K562 (cell line): Measurements from ENCODE around the gene SNAI1. TPM values are rescaled to one million over a fixed set of nuclear protein-coding genes. Genes with fewer than 3 reads are reported as not detected.

Experiments used
- ATAC-seq: fragments of 200-7000 bp; cut with Tn5 transposase; 3 replicates; pipeline ENCODE4 v1.9.1; 2020; ENCODE audit warnings: moderate library complexity
- BruUV-seq: library from RNA; stranded (reverse); fragments of 400-500 nt; replicated peaks from 2 replicates; lab custom pipeline; 2021; lab: Mats Ljungman, UMichigan
- CTCF ChIA-PET: fragments of 300-600 bp; formaldehyde crosslinking; extraction: SDS; loops from one replicate; lab custom pipeline; 2021; ENCODE audit warnings: low intra/inter-chr PET ratio; lab: Yijun Ruan, JAX
- POLR2A ChIA-PET: fragments of 300-600, 350-650 bp; sonication (Branson Sonifier 250); formaldehyde crosslinking; extraction: SDS; loops from one replicate; lab custom pipeline; 2021; ENCODE audit warnings: antibody characterized with exemption, inconsistent platforms; lab: Yijun Ruan, JAX
- DNase-seq, 4 experiments: peaks; one replicate each; pipeline versions ENCODE4 v3.0.0 to v3.0.0-alpha.2; 2011 to 2018; ENCODE audit warnings: low spot score in 3 of 4, mixed read lengths in 3 of 4; ENCODE audit errors: extremely low read depth in 1 of 4
- FAIRE-seq: peaks from 2 replicates; lab custom pipeline; 2011; peaks lifted over from hg19 to GRCh38; lab: Jason Lieb, UNC
- H2AFZ ChIP-seq: 2 replicates; pipeline ENCODE4 v1.6.0; 2011; ENCODE audit warnings: low read depth, low read length, control low read depth, inconsistent platforms
- H3K27ac ChIP-seq: fragments of 200-600 bp; 3 replicates; pipeline ENCODE4 v1.8.0; 2011; ENCODE audit warnings: low read depth, mild to moderate bottlenecking, control low read depth, inconsistent platforms, low read length, moderate library complexity, mixed read lengths; ENCODE audit errors: extremely low read depth
- H3K27me3 ChIP-seq, 2 experiments: fragments of 300-600 bp in 1 of 2; 2 replicates in 1 of 2; 3 replicates in 1 of 2; pipeline versions ENCODE4 v1.6.0 to v1.8.0; 2011; ENCODE audit warnings: inconsistent platforms in 2 of 2, low read length in 2 of 2, mild to moderate bottlenecking in 1 of 2, mixed read lengths in 1 of 2, moderate library complexity in 1 of 2; ENCODE audit not compliant: control insufficient read depth in 2 of 2, insufficient read depth in 2 of 2
- H3K36me3 ChIP-seq: fragments of 300-600 bp; 3 replicates; pipeline ENCODE4 v1.8.0; 2011; ENCODE audit warnings: mild to moderate bottlenecking, low read length, inconsistent platforms; ENCODE audit not compliant: control insufficient read depth, insufficient read depth
- H3K4me1 ChIP-seq, 2 experiments: fragments of 200-600 bp in 1 of 2; replicated peaks in 1 of 2; 2 replicates in 1 of 2; 3 replicates in 1 of 2; pipeline versions ENCODE4 v1.5.1 to v1.8.0; 2011; ENCODE audit warnings: inconsistent platforms in 2 of 2, low read length in 2 of 2, mild to moderate bottlenecking in 1 of 2, mixed read lengths in 1 of 2, moderate library complexity in 1 of 2; ENCODE audit not compliant: control insufficient read depth in 2 of 2, insufficient read depth in 2 of 2
- H3K4me2 ChIP-seq: 2 replicates; pipeline ENCODE4 v1.6.1; 2011; ENCODE audit warnings: low read length, control low read depth, inconsistent platforms, mixed read lengths; ENCODE audit not compliant: insufficient read depth
- H3K4me3 ChIP-seq: fragments of 200-600 bp; sonication (generic), shearing (Covaris generic); 2 replicates; pipeline ENCODE4 v1.5.1; 2016; ENCODE audit warnings: control low read depth, inconsistent platforms
- H3K79me2 ChIP-seq: fragments of 200-600 bp; 3 replicates; pipeline ENCODE4 v1.8.0; 2011; ENCODE audit warnings: low read length, inconsistent platforms; ENCODE audit not compliant: control insufficient read depth, insufficient read depth
- H3K9ac ChIP-seq, 2 experiments: 2 replicates each; pipeline versions ENCODE4 v1.6.0 to v1.6.1; 2011; ENCODE audit warnings: low read depth in 2 of 2, low read length in 2 of 2, control low read depth in 1 of 2, inconsistent platforms in 1 of 2, mild to moderate bottlenecking in 1 of 2, mixed read lengths in 1 of 2; ENCODE audit not compliant: insufficient read depth in 1 of 2
- H3K9me1 ChIP-seq: one replicate; pipeline ENCODE4 v1.6.0; 2011; ENCODE audit warnings: inconsistent platforms, mild to moderate bottlenecking, low read length, moderate library complexity; ENCODE audit not compliant: control insufficient read depth, insufficient read depth
- H3K9me3 ChIP-seq: replicated peaks from 2 replicates; pipeline ENCODE4 v1.5.1; 2011; ENCODE audit warnings: low read depth, low read length, inconsistent platforms; ENCODE audit not compliant: control insufficient read depth, insufficient read depth
- H4K20me1 ChIP-seq: replicated peaks from 2 replicates; pipeline ENCODE4 v1.6.1; 2011; ENCODE audit warnings: low read length, inconsistent platforms, mixed read lengths; ENCODE audit not compliant: control insufficient read depth, insufficient read depth
- CBFB ChIP-seq: sonication (generic); formaldehyde crosslinking; IDR thresholded peaks from 2 replicates; pipeline ENCODE4 v1.4.0; 2020; ENCODE audit warnings: mild to moderate bottlenecking, missing genetic modification reagents
- CBX1 ChIP-seq: sonication (generic); IDR thresholded peaks from 2 replicates; pipeline ENCODE4 v1.6.1; 2016; ENCODE audit warnings: antibody characterized with exemption, low read depth, mild to moderate bottlenecking
- FOSL1 ChIP-seq: fragments of 200-800 bp; sonication (Bioruptor generic); conservative IDR thresholded peaks from 2 replicates; pipeline ENCODE4 v1.6.1; 2016; ENCODE audit warnings: missing genetic modification characterization, missing compliant biosample characterization
- HNRNPLL ChIP-seq: fragments of 200-400 bp; formaldehyde crosslinking; IDR thresholded peaks from 2 replicates; pipeline ENCODE4 v1.6.1; 2017; ENCODE audit warnings: low read length, low read depth, mild to moderate bottlenecking; ENCODE audit not compliant: poor library complexity, severe bottlenecking
- ILK ChIP-seq: fragments of 450-650 bp; IDR thresholded peaks from 2 replicates; pipeline ENCODE4 v1.6.1; 2016; ENCODE audit warnings: missing genetic modification characterization, low read depth, mild to moderate bottlenecking, missing compliant biosample characterization, moderate library complexity, borderline replicate concordance
- NFIC ChIP-seq: fragments of 450-650 bp; IDR thresholded peaks from 2 replicates; pipeline ENCODE4 v1.6.1; 2017; ENCODE audit warnings: mild to moderate bottlenecking, inconsistent platforms
- NR3C1 ChIP-seq: sonication (generic); formaldehyde crosslinking; IDR thresholded peaks from 2 replicates; pipeline ENCODE4 v1.8.1; 2022; ENCODE audit warnings: missing genetic modification reagents
- ZNF316 ChIP-seq: fragments of 450-650 bp; IDR thresholded peaks from 2 replicates; pipeline ENCODE4 v1.6.1; 2016
- WGBS: fragments of 100-300 bp; shearing (Covaris generic); methylation state at CpG from one replicate; pipeline ENCODE4 v1.1.6; 2016; ENCODE audit warnings: low coverage, mixed read lengths; ENCODE audit not compliant: insufficient coverage; ENCODE audit errors: missing lambda C conversion rate; 5-methylcytosine and 5-hydroxymethylcytosine counted together
- in situ Hi-C: fragments of 300-500 bp; cut with MboI; formaldehyde crosslinking; loops from 4 replicates; pipeline ENCODE4 v1.15.0; 2018; ENCODE audit warnings: inconsistent platforms, mixed read lengths
- intact Hi-C: fragments of 100-400 bp; cut with micrococcal nuclease; formaldehyde crosslinking; loops from 2 replicates; pipeline ENCODE4 v1.14.2; 2022
- polyA plus RNA-seq, 8 experiments: library from polyadenylated mRNA; depleted of rRNA in 4 of 8; stranded (reverse) in 5 of 8; unstranded in 3 of 8; fragments of >200 nt; fragmentation: Nextera tagmentation in 2 of 8; fragmentation: Illumina TruSeq in 1 of 8; extraction: Ambion mirVana in 2 of 8; extraction: Trizol in 1 of 8; gene quantifications; 2 replicates each; pipeline versions ENCODE4 v1.2.1 to v1.2.3, GENCODE V29; 2011 to 2014; ENCODE audit warnings: inconsistent platforms in 1 of 8, missing spikeins in 1 of 8
- total RNA-seq, 7 experiments: library from RNA; depleted of rRNA in 6 of 7; stranded (reverse); fragments of >200 nt in 6 of 7; fragmentation: Illumina TruSeq in 2 of 7; extraction: Trizol in 2 of 7; gene quantifications; 2 replicates each; pipeline versions ENCODE4 v1.2.1 to v1.2.3, GENCODE V29; 2011 to 2021; ENCODE audit warnings: low replicate concordance in 1 of 7

The SNAI1 gene
- total and polyA plus RNA-seq, 9 of the 15 experiments (the other 6 are each of a cell fraction or from before 2014, with no cell fraction given), result 0.32 to 11.6 (median 2.0) TPM

DNA sequence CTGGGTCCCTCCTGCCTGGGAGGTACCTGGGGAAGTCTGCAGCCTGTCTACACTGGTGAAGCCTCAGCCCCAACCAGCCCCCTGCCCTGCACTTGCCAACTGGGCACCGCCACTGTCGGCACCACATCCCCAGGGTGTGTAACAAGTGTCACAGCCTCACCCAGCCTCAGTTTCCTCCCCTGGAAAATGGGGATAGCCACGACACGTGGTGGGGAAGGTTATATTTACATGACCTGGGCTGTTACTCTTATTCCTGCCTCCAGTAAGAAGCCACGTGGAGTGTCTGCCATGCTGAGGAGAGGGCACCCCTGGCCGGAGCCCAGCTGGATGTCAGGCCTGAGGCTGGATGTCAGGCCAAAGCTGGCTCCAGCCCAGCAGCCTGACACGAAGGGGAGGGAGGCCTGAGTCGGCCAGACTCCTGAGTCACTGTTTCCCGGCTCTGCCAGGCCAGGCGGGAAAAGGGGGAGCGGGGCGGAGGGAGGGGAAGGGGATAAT, 44.9 kb downstream of the SNAI1 start:
- POLR2A ChIA-PET, result interaction anchor here (1.0 to 1.8 kb wide), 4 partner anchors 8 to 45 kb away, joined by 3 to 9 read pairs (median 5); partner anchors contain the start of gene SNAI1
- Histone ChIP-seq H3K27ac (no peak overlapping the region), H3K79me2 (no peaks in the 10 kb centered on the region), H2AFZ (no peak overlapping the region), H3K27me3 (no peaks in the 10 kb centered on the region), H4K20me1 (no peaks in the 10 kb centered on the region), H3K9me3 (0 out of 2 replicates have a peak, but pooled peaks cover 6% of the 10 kb centered on the region), H3K4me2 (no peak overlapping the region), H3K4me3 (no peak overlapping the region), H3K9ac (0 out of 4 replicates have a peak overlapping the region, but pooled peaks of 1 of the 2 experiments have one; percentile 2), H3K4me1 (peaks cover 13 to 22% of the 10 kb centered on the region in 2 experiments; a peak in 4 of 5 replicates), H3K36me3 (no peaks in the 10 kb centered on the region), H3K9me1 (no peaks in the 10 kb centered on the region)
- no peak for ATAC-seq
- intact Hi-C loops, result no loop called here
- CTCF ChIA-PET, result no interaction called here
- in situ Hi-C loops, result no loop called here
- DNase-seq, result peak in 2 of 4 experiments; percentile 48 to 49
- no peak for FAIRE-seq
- BruUV-seq, result no TSS peak
- TF ChIP-seq FOSL1 (tag), result peak; percentile 29; the same call in 1 of the 2 replicates
- TF ChIP-seq NFIC, result peak; percentile 53
- no peak for TF ChIP-seq CBFB (CRISPR knock-in tag)
- 44% methylated on average over 10 of the region's 12 CpGs for WGBS

DNA sequence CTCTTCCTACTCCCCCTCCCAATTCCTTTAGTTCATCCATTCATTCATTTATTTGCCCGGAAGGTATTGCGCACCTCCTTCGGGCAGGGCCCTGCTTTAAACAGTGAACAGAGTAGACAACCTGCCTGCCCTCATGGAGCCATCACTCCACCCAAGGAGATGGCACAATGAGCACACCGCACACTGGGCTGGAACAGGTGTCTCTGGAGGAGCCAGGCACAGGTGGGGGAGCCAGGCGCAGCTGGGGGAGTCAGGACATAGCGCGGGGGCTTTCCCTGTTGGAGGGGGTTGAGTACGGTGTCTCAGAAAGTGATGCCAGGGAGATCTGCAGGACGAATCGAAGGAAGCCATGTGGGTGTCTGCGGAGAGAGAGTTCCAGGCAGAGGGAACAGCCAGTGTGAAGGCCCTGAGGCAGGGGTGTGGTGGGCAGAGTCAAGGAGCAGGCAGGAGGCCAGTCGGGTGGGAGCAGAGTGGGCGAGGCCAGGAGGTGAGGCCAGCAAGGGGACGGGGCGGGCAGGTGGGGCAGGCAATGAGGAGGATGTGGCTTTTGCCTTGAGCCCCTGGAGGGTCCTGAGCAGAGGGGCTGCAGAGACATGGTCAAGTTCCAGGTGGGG, 46.4 kb downstream of the SNAI1 start:
- DNase-seq (no peak), FAIRE-seq (no peak)
- Histone ChIP-seq H3K4me1 (peaks cover 15 to 22% of the 10 kb centered on the region in 2 experiments; a peak in 4 of 5 replicates), H3K9me1 (no peaks in the 10 kb centered on the region), H3K36me3 (no peaks in the 10 kb centered on the region)
- in situ Hi-C loops, result no loop called here
- no TSS peak for BruUV-seq
- TF ChIP-seq NR3C1 (CRISPR knock-in tag) (no peak), ZNF316 (peak; percentile 63), CBX1 (no peak), HNRNPLL (peak; percentile 17), ILK (tag) (no peak)
- TF ChIP-seq, all 486 proteins: peak for 2
- 0 out of 2 replicates have a peak, but pooled peaks cover 6% of the 10 kb centered on the region for H3K9me3 ChIP-seq
- H3K79me2 ChIP-seq, result no peaks in the 10 kb centered on the region
- H2AFZ ChIP-seq, result no peak overlapping the region
- ChIA-PET POLR2A (interaction anchor here (0.6 to 1.8 kb wide), 4 partner anchors 8 to 40 kb away, joined by 3 to 9 read pairs (median 6); no protein-coding TSS in a partner anchor), CTCF (no interaction called here)
- no peak for ATAC-seq
- no peaks in the 10 kb centered on the region for H3K27me3 ChIP-seq
- H3K4me3 ChIP-seq, result no peak overlapping the region
- intact Hi-C loops, result no loop called here
- peak overlapping the region in 1 of 2 experiments; percentile 83; a peak in 2 of 4 replicates for H3K9ac ChIP-seq
- H4K20me1 ChIP-seq, result no peaks in the 10 kb centered on the region
- 92% methylated on average over 13 of the region's 15 CpGs for WGBS
- peak overlapping the region; percentile 51; the same call in 2 of the 3 replicates for H3K27ac ChIP-seq
- no peak overlapping the region for H3K4me2 ChIP-seq
